SK-N-SH (cell line): ENCODE measurements around the gene AP3S2. TPM values are rescaled to one million over a fixed set of nuclear protein-coding genes. Genes with fewer than 3 reads are reported as not detected.
A peak's percentile ranks its signal among the peaks of the same experiment; 100 is the strongest.
"Not testable (repeated sequence)": the region's sequence is repeated elsewhere in the genome, so short reads cannot be mapped to it uniquely, and the experiment has no call there.

Experiments
- CTCF ChIA-PET: fragments of 300-600, 350-600 bp; formaldehyde crosslinking; extraction: SDS; loops from one replicate; lab custom pipeline; 2021; lab: Yijun Ruan, JAX
- POLR2A ChIA-PET: fragments of 350-600 bp; sonication (Branson Sonifier 250); formaldehyde crosslinking; extraction: SDS; loops from one replicate; lab custom pipeline; 2020; ENCODE audit warnings: antibody characterized with exemption, inconsistent platforms; lab: Yijun Ruan, JAX
- DNase-seq: peaks from one replicate; pipeline ENCODE4 v3.0.0; 2012
- H2AFZ ChIP-seq: fragments of 200-600 bp; sonication (generic); 2 replicates; pipeline ENCODE4 v1.8.1; 2016; ENCODE audit warnings: antibody characterized with exemption, mild to moderate bottlenecking, low read depth
- H3F3A ChIP-seq: fragments of 200-600 bp; sonication (generic); replicated peaks from 2 replicates; pipeline ENCODE3; 2016; ENCODE audit warnings: antibody characterized with exemption, mild to moderate bottlenecking; ENCODE audit not compliant: insufficient read depth
- H3K27ac ChIP-seq, 2 experiments: fragments of 200-500 bp in 1 of 2; fragments of 200-600 bp in 1 of 2; sonication (Bioruptor generic) in 1 of 2; sonication (generic), shearing (Covaris generic) in 1 of 2; 2 replicates each; pipeline versions ENCODE4 v1.5.1 to v1.6.1; 2014 to 2016; ENCODE audit warnings: low read depth in 2 of 2, inconsistent platforms in 1 of 2, low read length in 1 of 2, mild to moderate bottlenecking in 1 of 2, mixed read lengths in 1 of 2
- H3K27me3 ChIP-seq: fragments of 200-600 bp; sonication (generic), shearing (Covaris generic); 2 replicates; pipeline ENCODE4 v1.6.1; 2016; ENCODE audit warnings: mixed run types; ENCODE audit not compliant: insufficient read depth
- H3K36me3 ChIP-seq, 2 experiments: fragments of 200-500 bp in 1 of 2; fragments of 200-600 bp in 1 of 2; sonication (Bioruptor generic) in 1 of 2; sonication (generic) in 1 of 2; replicated peaks in 1 of 2; 2 replicates each; pipeline versions ENCODE3 to v1.5.1; 2014 to 2016; ENCODE audit warnings: low read length in 1 of 2, mild to moderate bottlenecking in 1 of 2; ENCODE audit not compliant: insufficient read depth in 2 of 2, control insufficient read depth in 1 of 2
- H3K4me1 ChIP-seq, 2 experiments: fragments of 200-500 bp in 1 of 2; fragments of 200-600 bp in 1 of 2; sonication (Bioruptor generic) in 1 of 2; sonication (generic), shearing (Covaris generic) in 1 of 2; 2 replicates each; pipeline versions ENCODE4 v1.5.1 to v1.6.1; 2014 to 2016; ENCODE audit warnings: low read depth in 1 of 2, low read length in 1 of 2, mixed run types in 1 of 2; ENCODE audit not compliant: insufficient read depth in 2 of 2, control insufficient read depth in 1 of 2
- H3K4me2 ChIP-seq: fragments of 200-600 bp; sonication (generic), shearing (Covaris generic); 2 replicates; pipeline ENCODE4 v1.6.1; 2017; ENCODE audit warnings: mixed run types
- H3K4me3 ChIP-seq, 2 experiments: fragments of 200-500 bp in 1 of 2; fragments of 200-600 bp in 1 of 2; sonication (Bioruptor generic) in 1 of 2; sonication (generic), shearing (Covaris generic) in 1 of 2; 2 replicates each; pipeline versions ENCODE4 v1.5.1 to v1.8.1; 2014 to 2016; ENCODE audit warnings: low read depth in 2 of 2, inconsistent platforms in 1 of 2, low read length in 1 of 2, mild to moderate bottlenecking in 1 of 2, mixed read lengths in 1 of 2, moderate library complexity in 1 of 2
- H3K79me2 ChIP-seq: fragments of 200-600 bp; sonication (generic); 2 replicates; pipeline ENCODE4 v1.8.1; 2017; ENCODE audit warnings: mild to moderate bottlenecking; ENCODE audit not compliant: insufficient read depth
- H3K9ac ChIP-seq: fragments of 200-600 bp; sonication (generic); 2 replicates; pipeline ENCODE4 v1.6.1; 2017; ENCODE audit warnings: mixed run types
- H3K9me2 ChIP-seq: fragments of 200-600 bp; sonication (generic); 2 replicates; pipeline ENCODE4 v1.6.1; 2017; ENCODE audit warnings: mixed run types
- H3K9me3 ChIP-seq: fragments of 200-600 bp; sonication (generic); 2 replicates; pipeline ENCODE4 v1.6.1; 2017; ENCODE audit warnings: mixed run types, mild to moderate bottlenecking, moderate library complexity
- H4K20me1 ChIP-seq: fragments of 200-600 bp; sonication (generic); 2 replicates; pipeline ENCODE4 v1.6.1; 2017; ENCODE audit warnings: mild to moderate bottlenecking, mixed run types; ENCODE audit not compliant: insufficient read depth
- ELF1 ChIP-seq: IDR thresholded peaks from 2 replicates; pipeline ENCODE4 v1.4.0; 2012
- GABPA ChIP-seq: IDR thresholded peaks from 2 replicates; pipeline ENCODE4 v1.4.0; 2012; ENCODE audit warnings: low read depth, mild to moderate bottlenecking
- GATA2 ChIP-seq: sonication (generic); formaldehyde crosslinking; IDR thresholded peaks from 2 replicates; pipeline ENCODE4 v1.5.0; 2020; ENCODE audit warnings: mild to moderate bottlenecking, missing genetic modification reagents
- RAD21 ChIP-seq: IDR thresholded peaks from 2 replicates; pipeline ENCODE4 v1.6.1; 2012; ENCODE audit warnings: mild to moderate bottlenecking, low read length
- REST ChIP-seq: IDR thresholded peaks from 2 replicates; pipeline ENCODE4 v1.6.1; 2012; ENCODE audit warnings: mild to moderate bottlenecking, low read depth, low read length, moderate library complexity
- SIN3A ChIP-seq: IDR thresholded peaks from 2 replicates; pipeline ENCODE4 v1.6.1; 2012; ENCODE audit warnings: low read depth, mild to moderate bottlenecking, low read length, moderate library complexity, borderline replicate concordance
- SMC3 ChIP-seq: IDR thresholded peaks from 2 replicates; pipeline ENCODE4 v1.6.1; 2012; ENCODE audit warnings: low read depth, low read length, improper control_type of control experiment
- TEAD4 ChIP-seq: IDR thresholded peaks from 2 replicates; pipeline ENCODE4 v1.4.0; 2012; ENCODE audit warnings: mild to moderate bottlenecking, borderline replicate concordance; ENCODE audit not compliant: insufficient read depth
- USF2 ChIP-seq: fragments of 150-350 bp; IDR thresholded peaks from 2 replicates; pipeline ENCODE4 v1.6.1; 2017; ENCODE audit warnings: antibody characterized with exemption, low read length, low read depth, borderline replicate concordance
- WGBS: methylation state at CpG from one replicate; pipeline ENCODE4 v1.1.6; 2017; ENCODE audit warnings: low lambda C conversion rate; 5-methylcytosine and 5-hydroxymethylcytosine counted together
- polyA plus RNA-seq, 3 experiments: library from polyadenylated mRNA; depleted of rRNA; stranded (reverse); fragments of >200 nt; gene quantifications; 2 replicates each; pipeline ENCODE4 v1.2.3, GENCODE V29; 2012
- TF ChIP-seq, protein P1 (sequence below): IDR thresholded peaks from 2 replicates; pipeline ENCODE4 v1.4.0; 2012; ENCODE audit warnings: low read depth, borderline replicate concordance
- TF ChIP-seq, protein P2 (sequence below): IDR thresholded peaks from 2 replicates; pipeline ENCODE4 v1.4.0; 2012; ENCODE audit warnings: low read depth

Gene AP3S2
- polyA plus RNA-seq, 1 of the 3 experiments (the other 2 are of a cell fraction) = 11.9 TPM

GRCh38 chr15:89854863-89855262, 38.9 kb downstream of the AP3S2 start:
- H3K9me2 ChIP-seq, H3K27ac ChIP-seq, POLR2A ChIA-PET, H3K79me2 ChIP-seq, H4K20me1 ChIP-seq, H3K4me1 ChIP-seq, CTCF ChIA-PET, H3K27me3 ChIP-seq, H3K9ac ChIP-seq, H2AFZ ChIP-seq, DNase-seq, H3K4me2 ChIP-seq, H3K9me3 ChIP-seq, H3K4me3 ChIP-seq: not testable (repeated sequence)
- peaks cover 28% of the 10 kb centered on the region for H3F3A ChIP-seq
- WGBS = 87% methylated on average over 7 of the region's 17 CpGs
- H3K36me3 ChIP-seq = peaks cover 18 to 22% of the 10 kb centered on the region in 2 experiments

DNA sequence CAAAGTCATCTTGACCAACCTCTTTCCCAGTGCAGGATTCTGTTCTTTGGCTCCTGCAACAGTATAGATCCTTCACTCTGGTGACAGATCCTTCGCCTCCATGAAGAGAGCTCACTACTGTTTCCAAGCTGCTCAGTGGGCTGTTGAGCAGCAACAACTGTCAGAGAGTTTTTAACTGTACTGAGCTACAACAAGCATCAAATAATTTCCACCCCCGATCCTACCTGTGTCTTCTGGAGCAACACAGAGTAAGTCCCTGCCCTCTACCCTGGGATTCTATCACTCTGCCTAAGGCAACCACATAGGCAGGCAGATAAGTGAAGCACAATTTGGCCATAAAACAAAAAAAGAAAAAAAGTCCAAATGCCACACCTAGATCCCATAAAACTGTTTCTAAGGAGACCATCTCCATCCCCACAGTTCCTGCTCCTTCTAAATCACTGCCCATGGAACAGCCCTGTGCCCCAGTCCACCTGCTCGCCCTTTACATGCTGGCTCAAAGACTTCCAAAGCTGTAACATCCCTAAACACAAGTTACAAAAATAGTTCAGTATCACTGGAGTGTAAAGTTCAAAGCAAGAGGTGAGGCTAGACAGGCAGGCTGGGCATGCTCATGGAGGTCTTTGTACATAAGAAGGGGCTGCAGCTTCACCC, 41.3 kb downstream of the AP3S2 start:
- Histone ChIP-seq H3F3A (peaks cover 50% of the 10 kb centered on the region), H3K4me2 (no peak overlapping the region), H3K79me2 (peaks cover 3% of the 10 kb centered on the region; the same call in 1 of the 2 replicates), H3K4me1 (peaks cover 0 to 16% of the 10 kb centered on the region in 2 experiments; a peak in 3 of 4 replicates), H4K20me1 (no peaks in the 10 kb centered on the region), H3K36me3 (peaks cover 14 to 18% of the 10 kb centered on the region in 2 experiments), H3K4me3 (no peak overlapping the region), H2AFZ (no peak overlapping the region), H3K27ac (peak overlapping the region in 1 of 2 experiments; percentile 95; a peak in 1 of 4 replicates), H3K9ac (no peak overlapping the region), H3K9me3 (no peaks in the 10 kb centered on the region), H3K27me3 (no peaks in the 10 kb centered on the region), H3K9me2 (no peaks in the 10 kb centered on the region)
- WGBS = 98% methylated on average over 3 of the region's 3 CpGs
- ChIA-PET POLR2A (no interaction called here), CTCF (interaction anchor here (0.8 to 1.9 kb wide), 2 partner anchors 22 to 92 kb away, joined by 3 to 7 read pairs; no protein-coding TSS in a partner anchor)
- TF ChIP-seq TEAD4 (no peak), GATA2 (CRISPR knock-in tag) (no peak), SMC3 (no peak)
- TF ChIP-seq, protein P1, sequence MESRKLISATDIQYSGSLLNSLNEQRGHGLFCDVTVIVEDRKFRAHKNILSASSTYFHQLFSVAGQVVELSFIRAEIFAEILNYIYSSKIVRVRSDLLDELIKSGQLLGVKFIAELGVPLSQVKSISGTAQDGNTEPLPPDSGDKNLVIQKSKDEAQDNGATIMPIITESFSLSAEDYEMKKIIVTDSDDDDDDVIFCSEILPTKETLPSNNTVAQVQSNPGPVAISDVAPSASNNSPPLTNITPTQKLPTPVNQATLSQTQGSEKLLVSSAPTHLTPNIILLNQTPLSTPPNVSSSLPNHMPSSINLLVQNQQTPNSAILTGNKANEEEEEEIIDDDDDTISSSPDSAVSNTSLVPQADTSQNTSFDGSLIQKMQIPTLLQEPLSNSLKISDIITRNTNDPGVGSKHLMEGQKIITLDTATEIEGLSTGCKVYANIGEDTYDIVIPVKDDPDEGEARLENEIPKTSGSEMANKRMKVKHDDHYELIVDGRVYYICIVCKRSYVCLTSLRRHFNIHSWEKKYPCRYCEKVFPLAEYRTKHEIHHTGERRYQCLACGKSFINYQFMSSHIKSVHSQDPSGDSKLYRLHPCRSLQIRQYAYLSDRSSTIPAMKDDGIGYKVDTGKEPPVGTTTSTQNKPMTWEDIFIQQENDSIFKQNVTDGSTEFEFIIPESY = no peak
- no peak for DNase-seq

- no peak for DNase-seq
- Histone ChIP-seq H3K36me3 (peaks cover 17% of the 10 kb centered on the region in 2 experiments), H3K9ac (no peak overlapping the region), H3K9me3 (no peaks in the 10 kb centered on the region), H3K79me2 (peaks cover 5% of the 10 kb centered on the region; the same call in 1 of the 2 replicates), H3K4me1 (peaks cover 0 to 18% of the 10 kb centered on the region in 2 experiments; a peak in 3 of 4 replicates), H3K27me3 (no peaks in the 10 kb centered on the region), H3K4me2 (0 out of 2 replicates have a peak overlapping the region, but pooled peaks have one; percentile 50), H3F3A (peaks cover 56% of the 10 kb centered on the region), H3K9me2 (no peaks in the 10 kb centered on the region), H3K4me3 (no peak overlapping the region), H2AFZ (no peak overlapping the region), H4K20me1 (no peaks in the 10 kb centered on the region), H3K27ac (peak overlapping the region in 1 of 2 experiments; percentile 95; a peak in 2 of 4 replicates)
- no peak for TF ChIP-seq REST
- no peak for TF ChIP-seq USF2
- no peak for TF ChIP-seq RAD21
- TF ChIP-seq, protein P2, sequence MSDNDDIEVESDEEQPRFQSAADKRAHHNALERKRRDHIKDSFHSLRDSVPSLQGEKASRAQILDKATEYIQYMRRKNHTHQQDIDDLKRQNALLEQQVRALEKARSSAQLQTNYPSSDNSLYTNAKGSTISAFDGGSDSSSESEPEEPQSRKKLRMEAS = no peak
- TF ChIP-seq GABPA = no peak
- no peak for TF ChIP-seq ELF1
- no peak for TF ChIP-seq SIN3A
- ChIA-PET CTCF (interaction anchor here (1.9 kb wide), 1 partner anchor 23 kb away, joined by 7 read pairs; no protein-coding TSS in a partner anchor), POLR2A (no interaction called here)
- 78% methylated on average over 5 of the region's 5 CpGs for WGBS
Observed at GRCh38 chr15:89851673-89852341, 42.0 kb downstream of the AP3S2 start.
